Measurements from ENCODE around the gene MAP2K5. TPM values are rescaled to one million over a fixed set of nuclear protein-coding genes. Genes with fewer than 3 reads are reported as not detected.
A peak's percentile ranks its signal among the peaks of the same experiment; 100 is the strongest.

Gene MAP2K5

DNA sequence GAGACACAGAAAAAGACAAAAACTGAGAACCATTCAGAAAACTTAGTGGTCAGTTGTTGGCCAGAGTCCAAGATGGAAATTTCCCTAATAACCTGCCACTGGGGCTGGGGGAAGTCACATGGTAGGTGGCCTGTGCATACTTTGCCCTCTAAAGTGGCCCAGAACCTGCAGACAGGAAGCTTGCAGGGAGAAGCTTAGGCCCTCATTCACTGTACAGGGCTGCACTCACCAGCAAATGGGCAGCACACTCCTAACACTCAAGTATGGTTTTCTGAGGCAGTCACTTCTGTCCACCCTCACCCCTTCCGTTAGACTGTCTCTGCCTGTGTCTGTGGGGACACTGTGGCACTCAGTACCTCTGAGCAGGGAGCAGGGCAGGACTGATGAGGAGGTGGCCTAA is 311.9 kb downstream of the MAP2K5 start:
- Histone ChIP-seq H2BK5ac (ENCODE audit: low read length) (no peak overlapping the region), H2AK5ac (ENCODE audit: low read length) (no peak overlapping the region), H3K79me2 (ENCODE audit: control insufficient read depth, insufficient read depth, low read length) (no peaks in the 10 kb centered on the region), H3K27me3 (ENCODE audit: insufficient read depth, low read length, poor library complexity) (no peaks in the 10 kb centered on the region), H3K9ac (ENCODE audit: low read length) (no peak overlapping the region), H3K23ac (ENCODE audit: low read length) (no peak overlapping the region), H3K4me1 (ENCODE audit: control insufficient read depth, low read depth, low read length) (peaks cover 6% of the 10 kb centered on the region), H3K4me2 (ENCODE audit: low read length) (no peak overlapping the region), H3K4me3 (ENCODE audit: low read length) (no peak overlapping the region), H3K27ac (ENCODE audit: low read depth, low read length) (no peak overlapping the region), H2BK15ac (replicated peaks; ENCODE audit: low read depth) (no peak overlapping the region), H3K4ac (ENCODE audit: low read depth, low read length) (no peak overlapping the region), H4K5ac (ENCODE audit: low read length) (no peak overlapping the region), H3K18ac (ENCODE audit: low read length) (no peak overlapping the region), H2BK120ac (ENCODE audit: low read depth, low read length) (no peak overlapping the region), H4K8ac (ENCODE audit: low read depth, low read length) (no peak overlapping the region), H3K56ac (ENCODE audit: low read length) (peak overlapping the region; percentile 65), H3K79me1 (ENCODE audit: low read length) (no peaks in the 10 kb centered on the region), H3K36me3 (ENCODE audit: control insufficient read depth, insufficient read depth, low read length) (no peaks in the 10 kb centered on the region)
- no CpG with 5 or more reads among the region's 1 CpG for WGBS (ENCODE audit: extremely low coverage, insufficient coverage, low lambda C conversion rate)
- no peak for DNase-seq

GRCh38 chr15:67855842-67856241 is 313.3 kb downstream of the MAP2K5 start:
- no peak overlapping the region for H4K8ac ChIP-seq (ENCODE audit: low read depth, low read length)
- H3K27me3 ChIP-seq (ENCODE audit: insufficient read depth, low read length, poor library complexity): no peaks in the 10 kb centered on the region
- no peak overlapping the region for H3K9ac ChIP-seq (ENCODE audit: low read length)
- H2AK5ac ChIP-seq (ENCODE audit: low read length): no peak overlapping the region
- no peak for DNase-seq
- no peak overlapping the region for H3K4ac ChIP-seq (ENCODE audit: low read depth, low read length)
- no peak overlapping the region for H2BK5ac ChIP-seq (ENCODE audit: low read length)
- no peak overlapping the region for H3K23ac ChIP-seq (ENCODE audit: low read length)
- no peak overlapping the region for H3K56ac ChIP-seq (ENCODE audit: low read length)
- H3K79me2 ChIP-seq (ENCODE audit: control insufficient read depth, insufficient read depth, low read length): no peaks in the 10 kb centered on the region
- H3K27ac ChIP-seq (ENCODE audit: low read depth, low read length): no peak overlapping the region
- WGBS (ENCODE audit: extremely low coverage, insufficient coverage, low lambda C conversion rate): no CpG with 5 or more reads among the region's 3 CpGs
- H3K79me1 ChIP-seq (ENCODE audit: low read length): no peaks in the 10 kb centered on the region
- no peak overlapping the region for H3K4me3 ChIP-seq (ENCODE audit: low read length)
- no peak overlapping the region for H3K4me2 ChIP-seq (ENCODE audit: low read length)
- no peak overlapping the region for H4K5ac ChIP-seq (ENCODE audit: low read length)
- no peaks in the 10 kb centered on the region for H3K36me3 ChIP-seq (ENCODE audit: control insufficient read depth, insufficient read depth, low read length)
- H2BK120ac ChIP-seq (ENCODE audit: low read depth, low read length): no peak overlapping the region
- H2BK15ac ChIP-seq (replicated peaks; ENCODE audit: low read depth): no peak overlapping the region
- peaks cover 6% of the 10 kb centered on the region for H3K4me1 ChIP-seq (ENCODE audit: control insufficient read depth, low read depth, low read length)
- no peak overlapping the region for H3K18ac ChIP-seq (ENCODE audit: low read length)

Small RNA genes within 50 kb of the gene (small RNA-seq; reads per million reads assigned to genes)
- not detected for gene RNU6-1 (ENCODE audit: insufficient read depth)
